Vagina (tissue), 2 donors: Measurements from ENCODE around the gene TXNRD2. TPM values are rescaled to one million over a fixed set of nuclear protein-coding genes. Genes with fewer than 3 reads are reported as not detected.

Experiments used
- DNase-seq, 2 donors: peaks; one replicate each; pipeline ENCODE4 v3.0.0-alpha.2; 2017; ENCODE audit errors: extremely low spot score in 2 of 2
- H3K27ac ChIP-seq: fragments of 200-600 bp; sonication (generic); one replicate; pipeline ENCODE4 v1.5.1; 2019
- H3K27me3 ChIP-seq: fragments of 200-600 bp; sonication (generic); one replicate; pipeline ENCODE4 v1.5.1; 2019
- H3K36me3 ChIP-seq, 2 donors: fragments of 200-600 bp; sonication (generic); one replicate each; pipeline ENCODE4 v1.5.1; 2017 to 2019
- H3K4me1 ChIP-seq: fragments of 200-600 bp; sonication (generic); one replicate; pipeline ENCODE4 v1.5.1; 2019
- H3K4me3 ChIP-seq, 2 donors: fragments of 200-600 bp; sonication (generic); 1 replicate in 1 of 2; 2 replicates in 1 of 2; pipeline ENCODE4 v1.5.1; 2016 to 2019
- H3K9me3 ChIP-seq: fragments of 200-600 bp; sonication (generic); one replicate; pipeline ENCODE4 v1.5.1; 2019
- CTCF ChIP-seq, 3 experiments: fragments of 450-650 bp in 2 of 3; fragments of 200-600 bp in 1 of 3; sonication (generic) in 1 of 3; IDR thresholded peaks; one replicate each; pipeline ENCODE4 v1.5.1; 2017 to 2019; ENCODE audit warnings: antibody characterized with exemption in 3 of 3, mild to moderate bottlenecking in 2 of 3, moderate library complexity in 2 of 3
- POLR2A ChIP-seq, 2 donors: fragments of 450-650 bp; IDR thresholded peaks; one replicate each; pipeline ENCODE4 v1.6.1; 2017; ENCODE audit warnings: antibody characterized with exemption in 2 of 2, mild to moderate bottlenecking in 2 of 2, moderate library complexity in 2 of 2
- POLR2AphosphoS5 ChIP-seq, 2 donors: sonication (generic); formaldehyde crosslinking; IDR thresholded peaks; one replicate each; pipeline ENCODE4 v1.9.0; 2017; ENCODE audit warnings: antibody characterized with exemption in 2 of 2, mild to moderate bottlenecking in 2 of 2, low read depth in 1 of 2; ENCODE audit not compliant: insufficient read depth in 1 of 2
- intact Hi-C: fragments of 100-400 bp; cut with DNase I; formaldehyde crosslinking; loops from one replicate; pipeline ENCODE4 v1.15.1; 2023
- total RNA-seq: library from RNA; depleted of rRNA; stranded (reverse); fragments of >200 nt; gene quantifications from one replicate; pipeline ENCODE4 v1.2.3, GENCODE V29; 2016

Gene TXNRD2
- total RNA-seq, 1 donor from 2014 or later: 13.5 TPM

GRCh38 chr22:19852177-19852781 is 89.3 kb downstream of the TXNRD2 start:
- Histone ChIP-seq H3K27me3 (no peaks in the 10 kb centered on the region), H3K36me3 (peaks cover 0 to 15% of the 10 kb centered on the region in 2 donors), H3K4me1 (peaks cover 77% of the 10 kb centered on the region), H3K27ac (peak overlapping the region; percentile 0), H3K9me3 (no peaks in the 10 kb centered on the region), H3K4me3 (no peak overlapping the region)
- no peak for DNase-seq
- no peak for TF ChIP-seq POLR2AphosphoS5 (IDR thresholded peaks at IDR 0.05; ENCODE audit: insufficient read depth in 1 of 2, low read depth in 1 of 2)
- TF ChIP-seq POLR2A (IDR thresholded peaks at IDR 0.05): no peak
- TF ChIP-seq CTCF (IDR thresholded peaks at IDR 0.05): no peak
- intact Hi-C loops: no loop called here

GRCh38 chr22:19851291-19852176 is 90.1 kb downstream of the TXNRD2 start:
- Histone ChIP-seq H3K4me1 (peaks cover 79% of the 10 kb centered on the region), H3K4me3 (no peak overlapping the region), H3K9me3 (no peaks in the 10 kb centered on the region), H3K36me3 (peaks cover 0 to 15% of the 10 kb centered on the region in 2 donors), H3K27ac (no peak overlapping the region), H3K27me3 (no peaks in the 10 kb centered on the region)
- TF ChIP-seq POLR2A (IDR thresholded peaks at IDR 0.05) (no peak), POLR2AphosphoS5 (IDR thresholded peaks at IDR 0.05; ENCODE audit: insufficient read depth in 1 of 2, low read depth in 1 of 2) (no peak), CTCF (IDR thresholded peaks at IDR 0.05) (no peak)
- no peak for DNase-seq
- intact Hi-C loops: no loop called here

GRCh38 chr22:19850763-19851109 is 90.9 kb downstream of the TXNRD2 start:
- TF ChIP-seq CTCF (IDR thresholded peaks at IDR 0.05) (no peak), POLR2AphosphoS5 (IDR thresholded peaks at IDR 0.05; ENCODE audit: insufficient read depth in 1 of 2, low read depth in 1 of 2) (no peak), POLR2A (IDR thresholded peaks at IDR 0.05) (no peak)
- H3K27ac ChIP-seq: no peak overlapping the region
- H3K27me3 ChIP-seq: no peaks in the 10 kb centered on the region
- H3K4me3 ChIP-seq: no peak overlapping the region
- peaks cover 71% of the 10 kb centered on the region for H3K4me1 ChIP-seq
- H3K9me3 ChIP-seq: no peaks in the 10 kb centered on the region
- DNase-seq: no peak
- H3K36me3 ChIP-seq: peaks cover 0 to 15% of the 10 kb centered on the region in 2 donors
- intact Hi-C loops: no loop called here

GRCh38 chr22:19849835-19850762 is 91.5 kb downstream of the TXNRD2 start:
- H3K4me1 ChIP-seq: peaks cover 71% of the 10 kb centered on the region
- H3K36me3 ChIP-seq: peaks cover 0 to 15% of the 10 kb centered on the region in 2 donors
- no peaks in the 10 kb centered on the region for H3K9me3 ChIP-seq
- TF ChIP-seq POLR2AphosphoS5 (IDR thresholded peaks at IDR 0.05; ENCODE audit: insufficient read depth in 1 of 2, low read depth in 1 of 2): peak in 1 of 2 donors; percentile 10
- TF ChIP-seq CTCF (IDR thresholded peaks at IDR 0.05): no peak
- intact Hi-C loops: no loop called here
- H3K27ac ChIP-seq: no peak overlapping the region
- H3K27me3 ChIP-seq: no peaks in the 10 kb centered on the region
- DNase-seq: peak in 1 of 2 donors; percentile 95
- H3K4me3 ChIP-seq: no peak overlapping the region
